HCT116 (cell line): ENCODE data around the gene SGK1. TPM values are rescaled to one million over a fixed set of nuclear protein-coding genes. Genes with fewer than 3 reads are reported as not detected.

Experiments
- ATAC-seq: fragments of 200-7000 bp; cut with Tn5 transposase; 2 replicates; pipeline ENCODE4 v1.9.1; 2020; ENCODE audit warnings: mild to moderate bottlenecking, moderate library complexity
- BruUV-seq: library from RNA; stranded (reverse); fragments of 400-500 nt; replicated peaks from 2 replicates; lab custom pipeline; 2021; lab: Mats Ljungman, UMichigan
- CTCF ChIA-PET: fragments of 300-600 bp; sonication (Branson Sonifier 250); formaldehyde crosslinking; loops from one replicate; lab custom pipeline; 2021; ENCODE audit warnings: antibody characterized with exemption; lab: Charles Lee
- POLR2A ChIA-PET: fragments of 300-600, 350-600 bp; sonication (Branson Sonifier 250); formaldehyde crosslinking; loops from one replicate; lab custom pipeline; 2021; ENCODE audit warnings: antibody characterized with exemption; lab: Charles Lee
- RAD21 ChIA-PET, 2 experiments: fragments of 300-600 bp; sonication (Branson Sonifier 250); formaldehyde crosslinking; loops; one replicate each; lab custom pipeline; 2023; ENCODE audit warnings: low total read pairs in 2 of 2; ENCODE audit not compliant: uncharacterized antibody in 2 of 2, unreplicated experiment in 2 of 2, low non-redundant PET in 1 of 2; lab: Charles Lee
- DNase-seq: peaks from one replicate; pipeline ENCODE4 v3.0.0-alpha.2; 2010; ENCODE audit warnings: low read depth, low spot score
- H2AFZ ChIP-seq: fragments of 200-600 bp; shearing (Covaris generic), sonication (generic); 2 replicates; pipeline ENCODE4 v1.6.1; 2017; ENCODE audit warnings: low read depth, mixed run types, mixed read lengths, antibody characterized with exemption, low read length; ENCODE audit not compliant: poor library complexity, severe bottlenecking
- H3K27ac ChIP-seq: 2 replicates; pipeline ENCODE4 v1.5.1; 2012; ENCODE audit warnings: low read depth, low read length
- H3K27me3 ChIP-seq: fragments of 200-600 bp; sonication (generic); 2 replicates; pipeline ENCODE4 v1.6.1; 2016; ENCODE audit warnings: mixed run types, low read length, mixed read lengths; ENCODE audit not compliant: insufficient read depth
- H3K36me3 ChIP-seq, 2 experiments: fragments of 200-500 bp in 1 of 2; fragments of 200-600 bp in 1 of 2; sonication (Bioruptor generic) in 1 of 2; sonication (generic) in 1 of 2; 2 replicates each; pipeline versions ENCODE4 v1.5.1 to v1.6.1; 2014 to 2016; ENCODE audit warnings: low read length in 2 of 2, inconsistent platforms in 1 of 2, mixed read lengths in 1 of 2, mixed run types in 1 of 2; ENCODE audit not compliant: insufficient read depth in 2 of 2, control insufficient read depth in 1 of 2
- H3K4me1 ChIP-seq, 2 experiments: fragments of 200-600 bp in 1 of 2; sonication (generic) in 1 of 2; 2 replicates each; pipeline versions ENCODE4 v1.5.1 to v1.6.1; 2012 to 2017; ENCODE audit warnings: low read length in 2 of 2, inconsistent platforms in 1 of 2, mild to moderate bottlenecking in 1 of 2, mixed read lengths in 1 of 2, mixed run types in 1 of 2, moderate library complexity in 1 of 2; ENCODE audit not compliant: insufficient read depth in 2 of 2, control insufficient read depth in 1 of 2
- H3K4me2 ChIP-seq: fragments of 200-600 bp; sonication (generic); 2 replicates; pipeline ENCODE4 v1.6.1; 2017; ENCODE audit warnings: mixed run types, low read length, mixed read lengths
- H3K4me3 ChIP-seq, 2 experiments: fragments of 200-600 bp in 1 of 2; sonication (generic) in 1 of 2; replicated peaks in 1 of 2; 2 replicates each; pipeline ENCODE4 v1.5.1; 2011 to 2016; ENCODE audit warnings: low read length in 2 of 2, control low read depth in 1 of 2, low read depth in 1 of 2, mild to moderate bottlenecking in 1 of 2, mixed read lengths in 1 of 2, mixed run types in 1 of 2
- H3K79me2 ChIP-seq: fragments of 200-600 bp; sonication (generic); 2 replicates; pipeline ENCODE4 v1.6.1; 2017; ENCODE audit warnings: mild to moderate bottlenecking, mixed run types, low read length, moderate library complexity, mixed read lengths; ENCODE audit not compliant: insufficient read depth
- H3K9ac ChIP-seq: fragments of 200-600 bp; sonication (generic); 2 replicates; pipeline ENCODE4 v1.6.1; 2016; ENCODE audit warnings: low read length, mixed read lengths
- H3K9me2 ChIP-seq: fragments of 200-600 bp; sonication (generic), shearing (Covaris generic); 2 replicates; pipeline ENCODE4 v1.6.1; 2017; ENCODE audit warnings: mixed run types, mild to moderate bottlenecking, moderate library complexity; ENCODE audit not compliant: insufficient read depth
- H3K9me3 ChIP-seq, 2 experiments: fragments of 200-500 bp in 1 of 2; fragments of 200-600 bp in 1 of 2; sonication (Bioruptor generic) in 1 of 2; sonication (generic) in 1 of 2; 2 replicates each; pipeline ENCODE4 v1.6.1; 2014 to 2017; ENCODE audit warnings: low read length in 2 of 2, mixed read lengths in 2 of 2, inconsistent platforms in 1 of 2, low read depth in 1 of 2, mild to moderate bottlenecking in 1 of 2, mixed run types in 1 of 2, moderate library complexity in 1 of 2; ENCODE audit not compliant: control insufficient read depth in 1 of 2, insufficient read depth in 1 of 2
- H4K20me1 ChIP-seq: fragments of 200-600 bp; sonication (generic), shearing (Covaris generic); 2 replicates; pipeline ENCODE4 v1.6.1; 2017; ENCODE audit warnings: mixed run types, mild to moderate bottlenecking, moderate library complexity; ENCODE audit not compliant: insufficient read depth
- CBX3 ChIP-seq: IDR thresholded peaks from 2 replicates; pipeline ENCODE4 v1.6.1; 2012; ENCODE audit warnings: low read depth
- CEBPB ChIP-seq: IDR thresholded peaks from 2 replicates; pipeline ENCODE4 v1.6.1; 2012; ENCODE audit warnings: low read depth
- ELF1 ChIP-seq: IDR thresholded peaks from 2 replicates; pipeline ENCODE4 v1.6.1; 2012; ENCODE audit warnings: low read depth, borderline replicate concordance
- EZH2 ChIP-seq: fragments of 200-600 bp; sonication (generic); IDR thresholded peaks from 2 replicates; pipeline ENCODE4 v1.6.1; 2017; ENCODE audit warnings: antibody characterized with exemption, mixed run types
- EZH2phosphoT487 ChIP-seq: fragments of 200-600 bp; IDR thresholded peaks from 2 replicates; pipeline ENCODE4 v1.6.1; 2018; ENCODE audit warnings: antibody characterized with exemption, borderline replicate concordance
- FOSL1 ChIP-seq: IDR thresholded peaks from 2 replicates; pipeline ENCODE4 v1.6.1; 2012; ENCODE audit warnings: low read depth
- POLR2A ChIP-seq: IDR thresholded peaks from 2 replicates; pipeline ENCODE4 v1.7.0; 2011; ENCODE audit warnings: borderline replicate concordance; ENCODE audit not compliant: insufficient read depth, insufficient read length; ENCODE audit errors: extremely low read depth
- POLR2AphosphoS5 ChIP-seq: IDR thresholded peaks from 2 replicates; pipeline ENCODE4 v1.6.1; 2011; ENCODE audit warnings: mild to moderate bottlenecking, low read depth, low read length, moderate library complexity
- RAD21 ChIP-seq: IDR thresholded peaks from 2 replicates; pipeline ENCODE4 v1.6.1; 2012; ENCODE audit warnings: low read depth, mild to moderate bottlenecking
- SIN3A ChIP-seq: IDR thresholded peaks from 2 replicates; pipeline ENCODE4 v1.6.1; 2012; ENCODE audit warnings: low read depth
- SP1 ChIP-seq: IDR thresholded peaks from 2 replicates; pipeline ENCODE4 v1.6.1; 2012; ENCODE audit warnings: low read depth
- ZFX ChIP-seq: fragments of 450-650 bp; IDR thresholded peaks from 2 replicates; pipeline ENCODE4 v1.6.1; 2017
- ZNF274 ChIP-seq: fragments of 200-500 bp; sonication (Bioruptor generic); IDR thresholded peaks from 2 replicates; pipeline ENCODE4 v1.6.1; 2014; ENCODE audit warnings: mild to moderate bottlenecking, low read depth, low read length, inconsistent platforms
- intact Hi-C: fragments of 100-400 bp; cut with micrococcal nuclease; formaldehyde crosslinking; loops from 2 replicates; pipeline ENCODE4 v1.10.0; 2022
- total RNA-seq: library from RNA; stranded (reverse); gene quantifications from one replicate; pipeline ENCODE4 v1.2.1, GENCODE V29; 2021; ENCODE audit not compliant: unreplicated experiment
- TF ChIP-seq, protein P1 (sequence below): IDR thresholded peaks from 2 replicates; pipeline ENCODE4 v1.6.1; 2012
- TF ChIP-seq, protein P2 (sequence below), 3 experiments: fragments of 200-600 bp in 1 of 3; sonication (generic) in 1 of 3; IDR thresholded peaks in 2 of 3; conservative IDR thresholded peaks in 1 of 3; 2 replicates each; pipeline ENCODE4 v1.5.1; 2012 to 2017; ENCODE audit warnings: low read depth in 2 of 3, low read length in 2 of 3, antibody characterized with exemption in 1 of 3, borderline replicate concordance in 1 of 3, control low read depth in 1 of 3, mild to moderate bottlenecking in 1 of 3, mixed read lengths in 1 of 3, mixed run types in 1 of 3, moderate library complexity in 1 of 3; ENCODE audit not compliant: insufficient read depth in 1 of 3
- TF ChIP-seq, protein P3 (sequence below): IDR thresholded peaks from 2 replicates; pipeline ENCODE4 v1.6.1; 2012; ENCODE audit warnings: low read depth

Gene SGK1
- total RNA-seq, 1 experiment from 2014 or later = 4.5 TPM

DNA sequence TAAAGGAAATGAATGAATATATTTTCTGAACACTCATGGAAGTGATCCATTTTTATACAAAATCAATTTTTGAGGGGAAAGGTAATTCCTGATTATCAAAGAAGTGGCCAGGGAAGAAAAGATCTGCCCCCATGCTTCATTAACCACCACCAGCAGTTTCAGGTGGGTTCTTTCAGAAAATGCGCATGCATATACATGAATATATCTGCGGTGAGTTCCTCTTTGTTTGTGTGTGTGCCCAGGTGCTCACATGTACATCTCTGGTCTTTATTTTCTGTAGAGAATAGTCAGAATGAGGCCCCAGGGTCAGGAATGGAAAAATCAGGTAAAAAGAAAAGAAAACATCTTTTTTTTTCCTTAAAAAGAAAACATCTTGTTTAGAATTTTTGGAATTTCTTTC is 88.4 kb downstream of the SGK1 start:
- Histone ChIP-seq H3K9me2 (no peaks in the 10 kb centered on the region), H3K4me3 (no peak overlapping the region), H3K36me3 (no peaks in the 10 kb centered on the region), H3K27ac (no peak overlapping the region), H4K20me1 (no peaks in the 10 kb centered on the region), H3K79me2 (no peaks in the 10 kb centered on the region), H3K4me1 (no peaks in the 10 kb centered on the region), H3K9me3 (no peaks in the 10 kb centered on the region), H3K9ac (no peak overlapping the region), H3K4me2 (no peak overlapping the region), H2AFZ (no peak overlapping the region), H3K27me3 (no peaks in the 10 kb centered on the region)
- ChIA-PET POLR2A (no interaction called here), RAD21 (no interaction called here), CTCF (no interaction called here)
- intact Hi-C loops = no loop called here
- TF ChIP-seq EZH2 (no peak), ELF1 (no peak), SP1 (no peak), CBX3 (no peak), EZH2phosphoT487 (no peak), POLR2AphosphoS5 (no peak), SIN3A (no peak)
- TF ChIP-seq, protein P1, sequence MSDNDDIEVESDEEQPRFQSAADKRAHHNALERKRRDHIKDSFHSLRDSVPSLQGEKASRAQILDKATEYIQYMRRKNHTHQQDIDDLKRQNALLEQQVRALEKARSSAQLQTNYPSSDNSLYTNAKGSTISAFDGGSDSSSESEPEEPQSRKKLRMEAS = no peak
- DNase-seq = no peak
- ATAC-seq = no peak
- no TSS peak for BruUV-seq

DNA sequence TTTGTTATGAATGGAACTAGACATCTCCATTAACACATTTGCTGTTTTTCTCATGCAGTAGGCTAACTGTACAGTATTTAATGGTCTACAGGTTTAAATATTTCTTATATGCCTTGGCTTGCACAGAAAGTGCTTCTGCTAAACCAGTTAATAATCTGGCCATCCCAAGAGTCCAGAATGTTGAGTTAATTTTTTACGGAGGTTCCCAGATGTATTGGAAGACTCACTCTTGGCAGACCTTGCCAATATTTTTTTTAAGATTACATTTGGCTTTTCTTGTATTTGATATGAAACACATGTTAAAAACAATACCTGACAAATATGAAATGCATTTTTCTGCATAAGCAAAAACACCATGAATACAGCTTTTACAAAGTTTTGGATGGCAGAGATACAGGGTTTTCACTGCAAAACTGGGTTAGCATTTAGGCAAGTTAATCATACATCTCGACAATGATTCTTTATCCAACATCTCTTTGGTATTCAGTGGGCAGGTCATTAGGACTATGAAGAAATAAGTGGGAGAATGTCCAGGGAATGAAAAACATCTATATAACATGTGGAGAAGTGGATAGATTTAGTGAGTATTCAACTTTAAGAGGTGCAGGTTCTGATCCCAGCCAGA is 94.0 kb downstream of the SGK1 start:
- Histone ChIP-seq H3K9me3 (no peaks in the 10 kb centered on the region), H3K4me1 (no peaks in the 10 kb centered on the region), H3K27me3 (no peaks in the 10 kb centered on the region), H3K79me2 (no peaks in the 10 kb centered on the region), H3K9ac (no peak overlapping the region), H3K27ac (no peak overlapping the region), H3K4me3 (no peak overlapping the region), H2AFZ (no peak overlapping the region), H3K9me2 (no peaks in the 10 kb centered on the region), H3K36me3 (no peaks in the 10 kb centered on the region), H3K4me2 (no peak overlapping the region), H4K20me1 (no peaks in the 10 kb centered on the region)
- ChIA-PET POLR2A (no interaction called here), RAD21 (no interaction called here), CTCF (no interaction called here)
- ATAC-seq (no peak), DNase-seq (no peak)
- no TSS peak for BruUV-seq
- intact Hi-C loops = no loop called here
- no peak for TF ChIP-seq SP1
- no peak for TF ChIP-seq SIN3A
- TF ChIP-seq, protein P2, sequence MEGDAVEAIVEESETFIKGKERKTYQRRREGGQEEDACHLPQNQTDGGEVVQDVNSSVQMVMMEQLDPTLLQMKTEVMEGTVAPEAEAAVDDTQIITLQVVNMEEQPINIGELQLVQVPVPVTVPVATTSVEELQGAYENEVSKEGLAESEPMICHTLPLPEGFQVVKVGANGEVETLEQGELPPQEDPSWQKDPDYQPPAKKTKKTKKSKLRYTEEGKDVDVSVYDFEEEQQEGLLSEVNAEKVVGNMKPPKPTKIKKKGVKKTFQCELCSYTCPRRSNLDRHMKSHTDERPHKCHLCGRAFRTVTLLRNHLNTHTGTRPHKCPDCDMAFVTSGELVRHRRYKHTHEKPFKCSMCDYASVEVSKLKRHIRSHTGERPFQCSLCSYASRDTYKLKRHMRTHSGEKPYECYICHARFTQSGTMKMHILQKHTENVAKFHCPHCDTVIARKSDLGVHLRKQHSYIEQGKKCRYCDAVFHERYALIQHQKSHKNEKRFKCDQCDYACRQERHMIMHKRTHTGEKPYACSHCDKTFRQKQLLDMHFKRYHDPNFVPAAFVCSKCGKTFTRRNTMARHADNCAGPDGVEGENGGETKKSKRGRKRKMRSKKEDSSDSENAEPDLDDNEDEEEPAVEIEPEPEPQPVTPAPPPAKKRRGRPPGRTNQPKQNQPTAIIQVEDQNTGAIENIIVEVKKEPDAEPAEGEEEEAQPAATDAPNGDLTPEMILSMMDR (IDR thresholded peaks at IDR 0.05 in 2 of 3, conservative IDR thresholded peaks at IDR 0.05 in 1 of 3; ENCODE audit: borderline replicate concordance in 1 of 3, insufficient read depth in 1 of 3, low read depth in 2 of 3, low read length in 2 of 3) = no peak
- no peak for TF ChIP-seq ZFX
- no peak for TF ChIP-seq ZNF274
- TF ChIP-seq EZH2phosphoT487 = no peak
- TF ChIP-seq POLR2A = no peak
- no peak for TF ChIP-seq EZH2
- TF ChIP-seq, protein P3, sequence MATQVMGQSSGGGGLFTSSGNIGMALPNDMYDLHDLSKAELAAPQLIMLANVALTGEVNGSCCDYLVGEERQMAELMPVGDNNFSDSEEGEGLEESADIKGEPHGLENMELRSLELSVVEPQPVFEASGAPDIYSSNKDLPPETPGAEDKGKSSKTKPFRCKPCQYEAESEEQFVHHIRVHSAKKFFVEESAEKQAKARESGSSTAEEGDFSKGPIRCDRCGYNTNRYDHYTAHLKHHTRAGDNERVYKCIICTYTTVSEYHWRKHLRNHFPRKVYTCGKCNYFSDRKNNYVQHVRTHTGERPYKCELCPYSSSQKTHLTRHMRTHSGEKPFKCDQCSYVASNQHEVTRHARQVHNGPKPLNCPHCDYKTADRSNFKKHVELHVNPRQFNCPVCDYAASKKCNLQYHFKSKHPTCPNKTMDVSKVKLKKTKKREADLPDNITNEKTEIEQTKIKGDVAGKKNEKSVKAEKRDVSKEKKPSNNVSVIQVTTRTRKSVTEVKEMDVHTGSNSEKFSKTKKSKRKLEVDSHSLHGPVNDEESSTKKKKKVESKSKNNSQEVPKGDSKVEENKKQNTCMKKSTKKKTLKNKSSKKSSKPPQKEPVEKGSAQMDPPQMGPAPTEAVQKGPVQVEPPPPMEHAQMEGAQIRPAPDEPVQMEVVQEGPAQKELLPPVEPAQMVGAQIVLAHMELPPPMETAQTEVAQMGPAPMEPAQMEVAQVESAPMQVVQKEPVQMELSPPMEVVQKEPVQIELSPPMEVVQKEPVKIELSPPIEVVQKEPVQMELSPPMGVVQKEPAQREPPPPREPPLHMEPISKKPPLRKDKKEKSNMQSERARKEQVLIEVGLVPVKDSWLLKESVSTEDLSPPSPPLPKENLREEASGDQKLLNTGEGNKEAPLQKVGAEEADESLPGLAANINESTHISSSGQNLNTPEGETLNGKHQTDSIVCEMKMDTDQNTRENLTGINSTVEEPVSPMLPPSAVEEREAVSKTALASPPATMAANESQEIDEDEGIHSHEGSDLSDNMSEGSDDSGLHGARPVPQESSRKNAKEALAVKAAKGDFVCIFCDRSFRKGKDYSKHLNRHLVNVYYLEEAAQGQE = no peak
- TF ChIP-seq FOSL1 = no peak
- TF ChIP-seq CEBPB = no peak
- TF ChIP-seq RAD21 = no peak
- TF ChIP-seq POLR2AphosphoS5 = no peak
